GM18511 (cell line): ENCODE results near the gene PPM1F.
"Not testable (repeated sequence)": the region's sequence is repeated elsewhere in the genome, so short reads cannot be mapped to it uniquely, and the experiment has no call there.

Experiments
- ATAC-seq: cut with Tn5 transposase; IDR thresholded peaks from one replicate; pipeline ENCODE4 v1.9.1; 2021; ENCODE audit warnings: mild to moderate bottlenecking, moderate library complexity; ENCODE audit not compliant: unreplicated experiment

Gene PPM1F

DNA sequence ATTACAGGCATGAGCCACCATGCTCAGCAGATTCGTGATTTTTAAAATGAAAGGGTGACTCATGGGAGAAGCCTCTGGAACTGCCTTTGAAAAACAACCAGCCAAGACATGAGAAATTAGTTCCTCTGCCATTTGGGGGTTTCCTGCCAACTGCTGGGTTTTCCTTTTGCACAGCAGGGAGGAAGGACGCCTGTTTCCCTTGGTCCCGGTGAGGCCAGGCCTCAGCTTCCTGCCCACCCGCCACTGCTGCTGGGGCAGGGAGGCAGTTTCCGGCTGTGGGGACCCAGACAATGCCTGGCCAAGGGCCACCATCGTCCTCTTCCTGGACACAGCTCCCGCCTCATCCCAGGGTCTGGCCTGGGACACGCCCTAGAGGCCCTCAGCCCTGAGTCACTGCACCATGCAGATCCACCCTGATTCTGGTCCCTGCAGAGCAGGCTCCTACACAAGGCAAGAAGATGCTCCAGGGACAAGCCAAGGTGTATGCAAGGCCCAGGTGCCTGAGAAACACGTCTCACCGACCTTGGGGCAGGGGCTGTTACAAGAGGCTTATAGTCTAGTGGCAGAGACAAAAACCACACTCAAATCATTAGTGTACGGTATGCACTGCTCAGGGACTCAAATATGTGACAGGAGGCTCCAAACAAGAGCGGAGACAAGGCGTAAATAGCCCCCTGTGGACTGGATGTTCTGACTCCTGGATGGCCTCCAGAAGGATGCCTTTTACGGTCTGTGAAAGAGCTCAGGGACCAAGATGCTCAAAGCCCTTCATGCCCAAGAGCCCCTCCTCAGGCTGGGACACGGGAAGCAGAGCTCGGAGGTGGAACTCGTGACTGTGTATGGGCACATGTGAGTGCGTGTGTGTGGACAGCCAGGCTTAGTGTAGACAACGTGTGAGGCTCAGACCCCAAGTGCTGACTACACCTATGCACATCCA is 10.0 kb downstream of the PPM1F start:
- no peak for ATAC-seq

DNA sequence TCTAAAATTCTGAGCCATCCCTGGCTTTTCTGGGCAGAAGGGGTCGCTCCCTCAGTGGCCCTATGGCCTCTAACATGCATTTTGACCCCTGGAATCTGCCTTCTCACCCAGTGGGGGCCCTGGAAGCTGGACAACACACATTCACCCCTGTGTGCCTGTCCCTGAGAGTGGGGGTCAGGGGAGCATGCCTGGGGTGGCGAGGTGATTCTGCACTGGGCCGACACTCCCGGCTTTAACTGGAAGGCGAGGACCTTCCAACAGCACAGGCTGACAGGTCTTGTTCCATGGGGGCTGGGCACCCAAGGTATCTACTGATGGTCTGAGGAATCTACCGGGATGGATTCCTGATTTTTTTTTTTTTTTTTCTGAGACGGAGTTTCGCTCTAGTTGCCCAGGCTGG is 10.7 kb downstream of the PPM1F start:
- ATAC-seq, result no peak

DNA sequence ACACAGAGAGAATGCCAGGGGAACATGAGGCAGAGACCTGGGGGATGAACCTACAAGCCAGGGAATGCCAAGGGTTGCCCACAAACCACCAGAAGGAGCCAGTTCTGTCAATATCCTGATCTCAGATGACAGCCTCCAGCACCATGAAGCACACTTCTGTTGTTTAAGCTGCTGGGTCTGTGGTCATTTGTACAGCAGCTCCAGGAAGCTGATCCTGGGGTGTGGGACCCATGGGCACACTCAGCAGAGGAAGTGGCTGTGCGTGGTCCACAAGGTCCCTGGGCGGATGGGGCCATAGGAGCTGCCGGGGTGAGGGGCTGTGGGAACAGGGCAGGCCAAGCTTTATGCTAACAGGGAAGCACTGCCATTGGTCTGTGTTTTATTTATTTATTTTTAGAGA is 12.1 kb downstream of the PPM1F start:
- ATAC-seq, result no peak

DNA sequence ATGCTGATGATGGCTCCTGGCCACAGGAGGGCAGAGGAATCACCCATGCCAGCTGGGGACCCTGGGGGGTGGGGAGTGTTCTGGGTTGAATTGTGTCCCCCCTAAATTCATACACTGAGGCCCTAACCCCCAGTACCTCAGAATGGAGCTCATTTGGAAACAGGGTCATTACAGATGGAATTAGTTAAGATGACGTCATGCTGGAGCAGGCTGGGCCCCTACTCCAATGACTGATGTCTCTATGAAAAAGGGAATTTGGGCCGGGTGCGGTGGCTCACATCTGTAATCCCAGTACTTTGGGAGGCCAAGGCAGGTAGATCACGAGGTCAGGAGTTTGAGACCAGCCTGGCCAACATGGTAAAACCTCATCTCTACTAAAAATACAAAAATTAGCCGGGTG is 12.7 kb downstream of the PPM1F start:
- ATAC-seq, result not testable (repeated sequence)

DNA sequence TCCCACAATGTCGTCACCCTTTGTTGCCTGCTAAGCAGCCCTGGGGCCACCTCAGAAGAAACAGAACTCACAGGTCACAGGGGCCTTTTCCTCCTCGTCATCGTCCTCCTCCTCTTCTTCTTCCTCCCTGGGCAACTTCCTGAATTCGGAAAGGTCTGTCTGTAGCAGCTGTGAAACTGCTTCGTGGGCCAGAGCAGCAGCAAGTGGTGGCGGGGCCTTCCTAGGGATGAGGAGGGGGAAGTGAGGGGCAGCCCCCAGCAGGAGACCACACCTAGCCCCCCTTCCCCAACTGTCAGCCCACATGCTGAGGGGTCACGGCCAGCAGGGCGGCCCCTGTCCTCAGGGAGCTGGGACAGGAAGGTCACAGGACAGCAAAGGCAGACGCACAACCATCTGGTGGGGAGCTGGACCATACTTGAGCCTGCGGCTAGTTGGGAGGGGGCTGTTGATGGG is 13.2 kb downstream of the PPM1F start:
- ATAC-seq, result no peak

DNA sequence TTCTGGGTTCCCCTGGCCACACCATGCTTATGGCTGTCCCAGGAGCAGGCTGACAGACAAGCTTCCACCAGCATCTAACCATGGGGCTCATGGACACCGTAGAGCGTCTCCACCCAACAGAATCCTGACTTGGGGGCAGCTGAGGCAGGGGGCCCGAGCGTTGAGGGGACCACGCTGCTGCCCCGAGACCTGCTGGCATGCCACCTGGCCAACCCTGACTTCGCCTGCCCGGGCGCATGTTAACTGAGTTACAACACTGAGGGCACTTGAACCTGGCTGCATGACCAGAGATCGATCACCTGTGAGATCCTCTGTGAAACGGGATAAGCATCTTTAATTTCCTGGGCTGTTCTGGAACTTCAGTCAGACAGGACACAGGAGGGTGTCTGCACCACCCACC is 13.7 kb downstream of the PPM1F start:
- no peak for ATAC-seq

DNA sequence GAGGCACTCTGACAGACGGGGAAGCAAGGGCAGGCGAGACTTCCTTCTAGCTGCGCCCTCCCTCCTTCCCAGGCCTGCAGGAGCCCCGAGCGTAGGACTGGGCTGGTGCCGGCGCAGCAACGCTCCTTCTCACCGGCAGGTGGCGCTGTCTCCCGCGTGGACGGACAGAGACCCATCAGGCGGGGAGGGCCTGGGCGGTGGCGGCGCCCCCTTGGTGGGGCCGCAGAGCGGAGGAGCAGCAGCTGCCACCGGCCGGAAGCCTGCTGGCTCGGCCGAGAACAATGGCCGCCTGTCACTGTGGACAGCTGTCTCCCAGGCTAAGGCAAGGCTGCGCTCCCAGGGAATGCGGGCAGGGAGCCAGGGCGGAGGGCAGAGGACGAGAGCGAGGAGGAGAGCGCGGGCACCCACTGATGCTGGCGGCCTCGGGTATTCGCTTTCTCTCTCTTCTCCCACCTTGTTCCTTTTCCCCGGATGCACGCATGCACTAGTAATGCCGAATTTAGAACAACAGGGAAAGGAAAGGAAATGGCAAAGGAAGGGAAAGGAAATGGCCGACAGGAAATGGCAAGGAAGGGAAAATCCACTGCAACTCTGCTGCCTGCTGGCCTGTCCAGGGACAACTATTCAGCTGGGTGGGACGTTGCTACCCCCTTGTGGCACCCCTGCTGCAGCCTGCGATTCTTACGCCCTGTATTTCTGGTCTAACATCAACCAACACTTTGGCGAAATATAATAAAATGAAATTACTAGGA is 14.4 kb downstream of the PPM1F start:
- ATAC-seq, result peak; percentile 93

DNA sequence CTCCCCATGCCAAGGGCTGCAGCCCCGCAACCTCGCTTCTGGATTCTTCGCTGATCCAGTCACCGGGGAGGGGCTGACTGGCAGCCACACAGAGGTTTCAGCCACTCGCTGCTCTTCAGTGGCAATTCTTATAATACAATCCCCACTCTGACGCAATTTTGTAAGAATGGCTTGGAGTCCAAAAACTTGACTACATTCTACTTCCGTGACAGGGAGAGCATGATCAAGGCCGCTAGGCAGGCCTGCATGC is 14.9 kb downstream of the PPM1F start:
- no peak for ATAC-seq

DNA sequence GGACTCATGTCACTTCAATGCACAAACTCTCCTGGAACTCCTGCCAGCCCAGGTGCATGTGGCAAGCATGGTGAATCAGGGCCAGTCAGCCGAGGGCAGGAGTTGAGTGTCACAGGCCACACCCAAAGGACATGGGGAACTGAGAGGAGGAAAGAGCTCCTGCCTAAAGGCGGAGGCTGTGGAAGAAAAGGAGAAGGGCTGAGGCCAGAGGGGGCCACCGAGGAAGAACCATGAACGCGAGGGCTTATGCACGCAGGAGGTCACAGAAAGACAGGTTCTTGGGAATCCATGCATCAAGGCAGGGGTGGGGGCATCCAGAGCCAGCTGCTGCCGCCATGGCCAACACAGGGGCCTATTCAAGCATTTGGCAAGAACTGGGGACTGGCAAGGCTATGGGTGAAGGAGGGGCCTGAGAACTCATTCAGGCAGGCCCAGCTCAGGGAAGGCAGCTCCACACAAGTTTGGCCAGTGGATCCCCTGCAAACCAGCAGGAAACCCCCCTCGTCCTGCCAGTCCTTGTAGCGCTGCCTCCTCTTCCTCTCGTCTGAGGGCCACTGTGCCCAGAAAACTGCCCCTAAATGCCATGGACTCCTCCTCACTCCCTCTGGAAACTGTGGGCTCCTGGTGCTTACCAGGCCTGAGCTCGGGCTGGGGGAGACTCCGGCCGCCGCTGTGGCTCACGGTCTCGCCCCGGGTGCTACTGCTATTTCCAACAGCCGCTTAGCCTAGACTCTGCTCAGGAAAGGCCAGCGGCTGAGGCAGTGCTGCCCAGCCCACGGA is 15.4 kb downstream of the PPM1F start:
- ATAC-seq, result no peak

DNA sequence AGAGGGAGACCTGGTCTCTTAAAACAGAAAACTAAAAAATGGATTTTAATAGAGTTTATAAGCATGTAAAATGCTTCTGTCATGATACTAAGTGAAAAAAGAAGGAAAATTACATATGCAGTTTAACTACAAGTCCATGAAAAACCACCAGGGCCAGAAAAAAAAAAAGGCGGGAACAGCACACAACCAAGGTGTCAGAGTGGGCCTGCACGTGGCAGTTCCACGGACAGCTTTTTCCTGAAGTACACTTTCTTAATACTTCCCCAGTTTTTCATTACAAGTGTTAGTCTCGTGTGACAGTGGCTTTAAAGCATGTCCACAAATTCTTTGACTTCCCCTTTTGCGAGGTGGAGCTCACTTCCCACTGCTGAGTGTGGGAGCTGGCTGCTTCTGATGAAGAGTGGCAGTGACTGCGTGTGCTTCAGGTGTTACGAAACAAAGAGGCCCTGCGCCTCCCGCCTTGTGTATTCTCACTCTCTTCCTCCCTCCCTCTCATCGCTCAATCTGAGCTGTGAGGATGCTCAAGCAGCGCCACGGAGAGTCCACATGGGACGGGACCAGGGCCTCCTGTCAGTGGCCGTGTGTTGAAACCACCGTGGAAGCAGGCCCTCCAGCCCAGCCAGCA is 16.4 kb downstream of the PPM1F start:
- ATAC-seq, result no peak

DNA sequence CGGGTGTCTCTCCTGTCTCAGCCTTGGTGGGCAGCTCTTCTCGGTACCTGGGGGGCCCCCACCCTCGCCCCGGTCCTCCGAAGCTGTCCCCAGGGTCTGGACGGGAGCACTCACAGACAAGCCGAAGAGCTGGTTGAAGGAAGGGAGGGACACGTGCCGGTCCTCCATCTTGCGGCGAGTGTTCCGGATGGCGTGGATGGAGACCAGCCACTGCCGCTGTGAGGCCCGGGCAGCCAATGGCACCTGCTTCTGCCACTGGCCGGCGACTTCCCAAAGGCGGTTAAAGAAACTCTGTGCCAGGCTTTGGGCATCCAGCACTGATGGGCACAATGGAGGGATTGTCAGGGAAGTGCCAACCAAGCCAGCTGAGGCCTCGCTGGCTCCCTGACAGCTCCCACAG is 18.7 kb downstream of the PPM1F start:
- ATAC-seq, result no peak

DNA sequence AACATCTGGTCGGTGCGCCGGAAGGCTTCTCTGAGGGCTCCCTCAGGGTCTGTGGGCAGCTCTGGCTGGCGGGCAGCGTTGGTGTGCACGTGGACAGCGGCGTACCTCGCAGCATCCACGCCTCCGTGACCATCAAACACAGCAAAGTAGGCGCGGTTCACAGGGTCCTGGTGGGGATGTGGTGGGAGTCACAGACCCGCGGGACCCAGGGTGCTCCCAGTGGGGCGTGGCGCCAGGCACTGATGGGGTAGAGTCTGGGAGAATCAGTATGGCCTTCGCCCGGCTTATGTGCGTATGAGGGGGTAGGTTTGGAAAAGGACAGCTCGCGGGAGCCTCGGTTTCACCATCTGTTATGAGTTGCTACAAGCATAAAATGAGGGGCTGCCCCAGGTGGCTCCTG is 19.2 kb downstream of the PPM1F start:
- no peak for ATAC-seq

DNA sequence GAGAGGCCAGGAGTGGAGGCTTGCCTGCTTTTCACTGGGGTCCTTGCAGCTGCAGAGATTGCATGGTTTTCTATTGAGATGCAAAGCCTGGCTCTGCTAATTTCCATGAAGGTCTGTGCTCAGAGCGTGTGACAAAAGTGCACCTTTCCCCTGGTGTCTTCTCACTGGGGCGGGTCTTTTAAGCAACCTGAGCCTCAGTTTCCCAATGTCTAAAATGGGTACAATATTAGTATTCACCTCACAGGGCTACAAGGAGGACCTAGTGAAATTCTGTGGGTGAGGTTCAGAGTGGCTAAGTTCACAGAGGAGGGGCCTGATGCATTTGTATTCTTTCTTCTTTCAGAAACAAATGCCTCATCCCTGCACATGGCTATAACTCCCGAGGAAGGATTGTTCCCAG is 20.3 kb downstream of the PPM1F start:
- ATAC-seq, result no peak

DNA sequence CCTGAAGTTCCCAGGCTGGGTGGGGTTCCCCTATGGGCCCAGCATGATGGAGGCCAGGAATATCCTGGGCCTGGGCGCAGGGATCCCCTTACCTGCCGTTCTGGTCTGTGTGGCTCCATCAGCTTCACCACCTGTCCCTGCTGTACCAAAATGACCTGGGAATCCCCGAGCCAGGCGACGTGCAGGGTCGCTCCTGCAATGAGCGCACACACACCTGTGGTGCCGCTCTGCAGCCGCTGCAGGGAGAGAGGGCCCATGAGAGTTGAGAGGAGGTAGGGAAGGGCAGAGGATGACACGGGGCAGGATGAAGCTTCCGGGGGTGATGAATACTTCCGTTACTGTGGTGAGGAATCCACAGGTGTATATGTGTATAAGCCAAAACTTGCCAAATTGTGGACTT is 21.6 kb downstream of the PPM1F start:
- ATAC-seq, result no peak

DNA sequence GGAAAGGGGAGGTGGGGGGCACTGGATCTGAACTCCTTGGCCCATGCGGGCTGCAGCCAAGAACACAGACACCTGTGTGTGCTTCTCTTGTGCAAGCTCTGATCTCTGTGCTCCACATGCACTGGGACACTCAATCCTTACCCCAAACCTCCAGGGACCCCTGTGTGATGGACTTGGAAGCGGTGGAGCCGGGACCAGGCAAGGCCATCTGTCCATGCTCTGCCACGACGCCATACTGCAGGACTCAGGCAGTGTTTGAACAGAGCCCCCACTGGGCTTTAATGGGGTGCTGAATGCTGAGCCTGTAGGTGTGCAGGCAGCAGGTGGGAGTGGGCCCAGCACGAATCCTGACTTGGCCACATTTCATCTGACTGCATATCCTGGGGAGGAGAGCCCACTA is 23.4 kb downstream of the PPM1F start:
- ATAC-seq, result no peak

DNA sequence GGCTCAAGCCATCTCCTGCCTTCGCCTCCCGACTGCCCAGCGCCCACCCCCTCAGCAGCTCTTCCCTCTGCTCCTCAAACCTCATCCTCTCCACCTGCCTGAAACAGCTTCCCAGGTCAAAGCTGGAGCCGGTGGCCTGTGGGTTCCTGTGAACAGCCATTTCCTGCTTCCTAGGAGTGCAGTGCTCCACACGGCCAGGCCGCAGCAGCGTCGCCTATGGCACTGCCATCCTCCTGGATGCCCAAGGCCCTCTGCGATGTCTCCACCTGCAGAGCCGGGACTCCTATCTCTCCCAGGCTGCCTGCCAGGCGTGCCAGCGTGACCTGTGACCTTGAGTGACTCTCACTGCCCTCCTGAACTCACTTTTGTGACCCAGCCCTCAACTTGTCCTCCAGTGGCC is 24.6 kb downstream of the PPM1F start:
- no peak for ATAC-seq

DNA sequence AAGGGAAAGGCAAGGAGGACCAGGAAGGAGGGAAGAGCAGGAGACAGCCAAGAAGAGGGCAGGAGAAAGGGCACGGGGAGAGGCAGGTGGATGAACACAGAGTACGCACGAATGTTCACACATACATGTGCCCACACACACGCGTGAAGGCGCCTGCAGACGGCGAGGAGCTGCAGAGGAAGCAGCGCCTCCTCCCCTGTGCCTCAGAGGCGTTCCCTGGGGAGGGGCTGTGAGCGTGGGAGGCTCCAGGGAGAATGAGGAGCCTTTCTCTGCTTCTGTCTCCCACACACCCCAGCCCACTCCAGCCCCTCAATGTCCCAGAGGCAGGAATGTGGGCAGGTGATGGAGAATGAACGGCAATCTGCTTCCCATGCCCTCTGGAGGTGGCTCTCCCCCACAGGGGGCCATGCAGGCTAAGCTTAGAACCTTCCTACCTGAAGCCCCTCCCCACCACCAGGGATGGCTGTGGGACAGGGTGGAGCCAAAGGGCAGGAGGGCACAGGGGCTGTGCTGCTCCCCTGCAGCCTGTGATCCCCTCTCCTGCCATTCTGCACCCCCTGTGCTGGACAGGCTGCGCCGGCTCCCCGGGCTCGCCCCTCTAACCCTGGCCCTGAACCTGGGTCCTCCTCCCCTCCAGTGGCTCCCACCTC is 25.3 kb downstream of the PPM1F start:
- no peak for ATAC-seq

DNA sequence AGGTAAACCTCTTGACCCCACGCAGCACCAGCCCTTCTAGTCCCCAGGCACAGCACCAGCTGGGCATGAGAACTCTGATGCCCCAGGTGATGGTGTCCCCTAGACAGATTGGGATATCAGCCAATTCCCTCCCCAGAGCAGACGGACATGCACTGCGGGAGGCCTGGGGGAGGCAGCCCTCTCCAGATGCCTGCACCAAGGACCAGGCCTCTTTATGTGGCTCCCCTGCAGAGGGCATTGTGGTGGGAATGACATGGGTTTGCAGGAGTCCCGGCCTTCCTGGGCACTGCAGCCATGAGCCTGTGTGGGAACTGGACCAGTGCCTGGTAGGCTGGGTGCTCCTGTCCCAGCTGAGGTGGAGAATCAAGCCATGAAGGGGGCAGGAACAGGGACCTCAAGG is 25.9 kb downstream of the PPM1F start:
- no peak for ATAC-seq

DNA sequence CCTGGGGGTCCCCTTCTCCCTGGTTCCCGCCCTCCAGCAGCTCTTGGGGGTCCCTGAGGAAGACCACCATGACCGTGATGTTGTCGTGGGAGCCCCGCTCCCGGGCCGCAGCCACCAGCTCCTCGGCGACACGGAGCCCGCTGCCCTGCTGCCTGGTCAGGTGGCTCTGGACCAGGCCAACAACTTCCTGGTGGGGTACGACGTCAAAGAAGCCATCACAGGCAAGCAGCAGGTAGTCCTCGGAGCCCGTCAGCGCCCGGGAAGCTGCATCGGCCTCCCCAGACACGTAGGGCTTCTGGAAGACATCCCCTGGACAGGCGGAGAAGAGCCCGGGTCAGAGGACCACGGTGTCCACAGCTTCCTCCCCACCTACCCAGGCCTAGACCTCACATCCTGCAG is 29.5 kb downstream of the PPM1F start:
- ATAC-seq, result no peak

DNA sequence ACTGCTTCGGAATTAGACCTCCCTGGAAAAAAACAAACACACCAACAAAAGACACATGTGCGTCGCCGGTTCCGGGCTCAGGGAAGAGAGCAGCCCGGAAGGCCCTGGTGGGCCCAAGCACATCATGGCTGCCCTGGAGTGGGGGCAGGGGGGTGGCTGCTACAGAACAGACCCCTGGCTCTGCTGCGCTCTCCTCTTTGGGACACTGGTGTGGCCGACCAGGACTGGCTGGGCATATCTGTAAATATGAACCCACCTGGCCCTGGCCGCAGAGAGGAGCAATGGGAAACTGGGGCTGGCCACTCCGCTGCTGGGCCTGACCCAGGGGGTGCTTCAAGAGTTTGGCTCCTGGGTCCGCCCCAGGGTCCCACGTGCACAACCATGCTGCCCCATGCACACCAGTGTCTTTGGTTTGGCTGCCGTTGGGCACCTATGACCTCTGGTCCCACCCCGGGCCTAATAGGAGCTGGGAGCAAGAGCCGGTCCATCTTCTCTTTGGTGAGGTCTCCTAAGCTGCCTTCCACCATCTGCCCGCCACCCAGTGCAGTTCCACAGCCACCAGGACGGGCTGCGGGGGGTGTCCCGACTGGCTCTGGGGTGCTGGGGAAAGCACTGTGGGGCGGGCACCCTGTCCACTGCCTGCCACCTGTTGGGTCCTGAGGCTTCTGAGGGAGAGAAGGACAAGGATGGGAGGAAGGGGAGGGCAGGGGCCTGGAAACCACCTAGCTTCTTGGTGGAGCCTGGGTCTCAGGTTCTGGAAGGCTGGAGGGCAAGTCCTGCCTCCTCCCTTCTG is 30.1 kb downstream of the PPM1F start:
- no peak for ATAC-seq
